Measurements from ENCODE around the gene GRM7. TPM values are rescaled to one million over a fixed set of nuclear protein-coding genes. Genes with fewer than 3 reads are reported as not detected.

Gene GRM7
- total and polyA plus RNA-seq, 4 donors: 0.20 to 1.3 (median 0.80) TPM

- 60 to 72% methylated on average over 5 of the region's 5 CpGs for WGBS, 2 donors
- TF ChIP-seq CTCF (IDR thresholded peaks at IDR 0.05; ENCODE audit: control extremely low read depth, extremely low read depth): no peak
- H3K9me3 ChIP-seq (ENCODE audit: control insufficient read depth in 4 of 4, insufficient read depth in 3 of 4, low read length in 3 of 4): peaks cover 0 to 4% (median 2%) of the 10 kb centered on the region in 4 donors
- H3K4me3 ChIP-seq: no peak overlapping the region
- H3K9ac ChIP-seq (ENCODE audit: insufficient read depth in 1 of 2, low read length in 2 of 2): no peak overlapping the region
- H3K27ac ChIP-seq (ENCODE audit: low read depth in 1 of 2, low read length in 1 of 2): no peak overlapping the region
- DNase-seq (no peak), ATAC-seq (ENCODE audit: insufficient read depth, low FRiP score) (no peak)
- H3K27me3 ChIP-seq (ENCODE audit: control insufficient read depth in 3 of 3, insufficient read depth in 3 of 3, low read length in 2 of 3): no peaks in the 10 kb centered on the region
- no peaks in the 10 kb centered on the region for H3K36me3 ChIP-seq (ENCODE audit: control insufficient read depth in 4 of 4, insufficient read depth in 4 of 4, low read length in 4 of 4)
- H3K4me1 ChIP-seq (ENCODE audit: control insufficient read depth in 5 of 5, insufficient read depth in 5 of 5, low read length in 5 of 5): peaks cover 0 to 1% (median 0%) of the 10 kb centered on the region in 5 donors
Observed at GRCh38 chr3:7015683-7016440, 154.9 kb downstream of the GRM7 start.

- no peak for DNase-seq
- Histone ChIP-seq H3K36me3 (ENCODE audit: control insufficient read depth in 4 of 4, insufficient read depth in 4 of 4, low read length in 4 of 4) (no peaks in the 10 kb centered on the region), H3K4me3 (no peak overlapping the region), H3K9ac (ENCODE audit: insufficient read depth in 1 of 2, low read length in 2 of 2) (no peak overlapping the region), H3K27ac (ENCODE audit: low read depth in 1 of 2, low read length in 1 of 2) (no peak overlapping the region), H3K9me3 (ENCODE audit: control insufficient read depth in 4 of 4, insufficient read depth in 3 of 4, low read length in 3 of 4) (no peaks in the 10 kb centered on the region), H3K4me1 (ENCODE audit: control insufficient read depth in 5 of 5, insufficient read depth in 5 of 5, low read length in 5 of 5) (no peaks in the 10 kb centered on the region), H3K27me3 (ENCODE audit: control insufficient read depth in 3 of 3, insufficient read depth in 3 of 3, low read length in 2 of 3) (peaks cover 0 to 2% (median 0%) of the 10 kb centered on the region in 3 donors)
- no peak for TF ChIP-seq CTCF (IDR thresholded peaks at IDR 0.05; ENCODE audit: control extremely low read depth, extremely low read depth)
- no peak for ATAC-seq (ENCODE audit: insufficient read depth, low FRiP score)
- WGBS, 2 donors: 48 to 50% methylated on average over 3 of the region's 3 CpGs
Observed at GRCh38 chr3:7025581-7026300, 164.8 kb downstream of the GRM7 start.

GRCh38 chr3:7029562-7029961 lies 168.6 kb downstream of the GRM7 start:
- Histone ChIP-seq H3K27me3 (ENCODE audit: control insufficient read depth in 3 of 3, insufficient read depth in 3 of 3, low read length in 2 of 3) (peaks cover 0 to 2% (median 0%) of the 10 kb centered on the region in 3 donors), H3K9ac (ENCODE audit: insufficient read depth in 1 of 2, low read length in 2 of 2) (no peak overlapping the region), H3K4me1 (ENCODE audit: control insufficient read depth in 5 of 5, insufficient read depth in 5 of 5, low read length in 5 of 5) (no peaks in the 10 kb centered on the region), H3K36me3 (ENCODE audit: control insufficient read depth in 4 of 4, insufficient read depth in 4 of 4, low read length in 4 of 4) (no peaks in the 10 kb centered on the region), H3K9me3 (ENCODE audit: control insufficient read depth in 4 of 4, insufficient read depth in 3 of 4, low read length in 3 of 4) (peaks cover 0 to 1% (median under 1%) of the 10 kb centered on the region in 4 donors), H3K27ac (ENCODE audit: low read depth in 1 of 2, low read length in 1 of 2) (no peak overlapping the region), H3K4me3 (no peak overlapping the region)
- WGBS, 2 donors: 84% methylated on average over 3 of the region's 3 CpGs
- TF ChIP-seq CTCF (IDR thresholded peaks at IDR 0.05; ENCODE audit: control extremely low read depth, extremely low read depth): no peak
- no peak for DNase-seq
- no peak for ATAC-seq (ENCODE audit: insufficient read depth, low FRiP score)

Measured in lung (tissue), 12 donors.